Adrenal gland (tissue), 5 donors: ENCODE data around the gene ZBTB46.

Experiments used
- POLR2A ChIP-seq, 2 donors: fragments of 450-650 bp; IDR thresholded peaks; one replicate each; pipeline ENCODE4 v1.6.1; 2017; ENCODE audit warnings: antibody characterized with exemption in 2 of 2, mild to moderate bottlenecking in 2 of 2, moderate library complexity in 1 of 2
- TF ChIP-seq, protein P1 (sequence below), 6 experiments: fragments of 450-650 bp in 4 of 6; fragments of 200-600 bp in 2 of 6; sonication (generic) in 1 of 6; IDR thresholded peaks; 1 replicate in 5 of 6; 2 replicates in 1 of 6; pipeline versions ENCODE4 v1.5.1 to v1.8.0; 2016 to 2021; ENCODE audit warnings: antibody characterized with exemption in 6 of 6, mild to moderate bottlenecking in 2 of 6, moderate library complexity in 1 of 6
- donor health status: DM: no; HTN: no; CAD: no.

DNA sequence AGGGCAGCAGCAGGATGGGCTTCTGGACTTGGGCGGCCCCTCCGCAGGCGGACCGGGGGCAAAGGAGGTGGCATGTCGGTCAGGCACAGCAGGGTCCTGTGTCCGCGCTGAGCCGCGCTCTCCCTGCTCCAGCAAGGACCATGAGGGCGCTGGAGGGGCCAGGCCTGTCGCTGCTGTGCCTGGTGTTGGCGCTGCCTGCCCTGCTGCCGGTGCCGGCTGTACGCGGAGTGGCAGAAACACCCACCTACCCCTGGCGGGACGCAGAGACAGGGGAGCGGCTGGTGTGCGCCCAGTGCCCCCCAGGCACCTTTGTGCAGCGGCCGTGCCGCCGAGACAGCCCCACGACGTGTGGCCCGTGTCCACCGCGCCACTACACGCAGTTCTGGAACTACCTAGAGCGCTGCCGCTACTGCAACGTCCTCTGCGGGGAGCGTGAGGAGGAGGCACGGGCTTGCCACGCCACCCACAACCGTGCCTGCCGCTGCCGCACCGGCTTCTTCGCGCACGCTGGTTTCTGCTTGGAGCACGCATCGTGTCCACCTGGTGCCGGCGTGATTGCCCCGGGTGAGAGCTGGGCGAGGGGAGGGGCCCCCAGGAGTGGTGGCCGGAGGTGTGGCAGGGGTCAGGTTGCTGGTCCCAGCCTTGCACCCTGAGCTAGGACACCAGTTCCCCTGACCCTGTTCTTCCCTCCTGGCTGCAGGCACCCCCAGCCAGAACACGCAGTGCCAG, 134.3 kb downstream of the ZBTB46 start, which contains the start of gene TNFRSF6B:
- TF ChIP-seq, protein P1, sequence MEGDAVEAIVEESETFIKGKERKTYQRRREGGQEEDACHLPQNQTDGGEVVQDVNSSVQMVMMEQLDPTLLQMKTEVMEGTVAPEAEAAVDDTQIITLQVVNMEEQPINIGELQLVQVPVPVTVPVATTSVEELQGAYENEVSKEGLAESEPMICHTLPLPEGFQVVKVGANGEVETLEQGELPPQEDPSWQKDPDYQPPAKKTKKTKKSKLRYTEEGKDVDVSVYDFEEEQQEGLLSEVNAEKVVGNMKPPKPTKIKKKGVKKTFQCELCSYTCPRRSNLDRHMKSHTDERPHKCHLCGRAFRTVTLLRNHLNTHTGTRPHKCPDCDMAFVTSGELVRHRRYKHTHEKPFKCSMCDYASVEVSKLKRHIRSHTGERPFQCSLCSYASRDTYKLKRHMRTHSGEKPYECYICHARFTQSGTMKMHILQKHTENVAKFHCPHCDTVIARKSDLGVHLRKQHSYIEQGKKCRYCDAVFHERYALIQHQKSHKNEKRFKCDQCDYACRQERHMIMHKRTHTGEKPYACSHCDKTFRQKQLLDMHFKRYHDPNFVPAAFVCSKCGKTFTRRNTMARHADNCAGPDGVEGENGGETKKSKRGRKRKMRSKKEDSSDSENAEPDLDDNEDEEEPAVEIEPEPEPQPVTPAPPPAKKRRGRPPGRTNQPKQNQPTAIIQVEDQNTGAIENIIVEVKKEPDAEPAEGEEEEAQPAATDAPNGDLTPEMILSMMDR (IDR thresholded peaks at IDR 0.05) = no peak
- no peak for TF ChIP-seq POLR2A (IDR thresholded peaks at IDR 0.05)
